Esophagus (tissue), 2 donors: ENCODE measurements around the gene SLC22A3. TPM values are rescaled to one million over a fixed set of nuclear protein-coding genes. Genes with fewer than 3 reads are reported as not detected.

Experiments
- H3K27ac ChIP-seq, 2 donors: one replicate each; pipeline ENCODE4 v1.5.1; 2013; ENCODE audit warnings: low read depth in 2 of 2, mild to moderate bottlenecking in 2 of 2, inconsistent platforms in 1 of 2, low read length in 1 of 2, moderate library complexity in 1 of 2
- H3K27me3 ChIP-seq, 2 donors: one replicate each; pipeline ENCODE4 v1.6.1; 2013; ENCODE audit warnings: low read length in 2 of 2, control low read depth in 1 of 2, mild to moderate bottlenecking in 1 of 2; ENCODE audit not compliant: insufficient read depth in 2 of 2, control insufficient read depth in 1 of 2
- H3K36me3 ChIP-seq, 2 donors: one replicate each; pipeline ENCODE4 v1.6.1; 2013; ENCODE audit warnings: low read length in 1 of 2; ENCODE audit not compliant: control insufficient read depth in 2 of 2, insufficient read depth in 2 of 2
- H3K4me1 ChIP-seq, 2 donors: one replicate each; pipeline ENCODE4 v1.6.1; 2013; ENCODE audit warnings: low read length in 1 of 2; ENCODE audit not compliant: control insufficient read depth in 2 of 2, insufficient read depth in 2 of 2
- H3K4me3 ChIP-seq, 2 donors: one replicate each; pipeline ENCODE4 v1.5.1; 2013; ENCODE audit warnings: low read length in 2 of 2, mild to moderate bottlenecking in 2 of 2, low read depth in 1 of 2, moderate library complexity in 1 of 2
- H3K9me3 ChIP-seq, 2 donors: one replicate each; pipeline ENCODE4 v1.6.1; 2013; ENCODE audit warnings: mild to moderate bottlenecking in 2 of 2, low read depth in 1 of 2, low read length in 1 of 2, moderate library complexity in 1 of 2; ENCODE audit not compliant: control insufficient read depth in 2 of 2, insufficient read depth in 1 of 2
- WGBS, 2 donors: extraction: QIAGEN DNeasy Blood & Tissue Kit; methylation state at CpG; one replicate each; pipeline ENCODE4 v1.1.7; 2013; 5-methylcytosine and 5-hydroxymethylcytosine counted together
- polyA plus RNA-seq, 2 donors: library from polyadenylated mRNA; stranded (reverse); fragments of 200-250 nt; gene quantifications; one replicate each; pipeline ENCODE4 v1.2.3, GENCODE V29; 2013
- donor health status: healthy with polysubstance abuse.
- donor health status: Bipolar disorder and iron deficiency.

SLC22A3 gene
- polyA plus RNA-seq, 2 donors = 3.4 to 5.8 TPM

GRCh38 chr6:160331753-160332152 is 16.4 kb upstream of the SLC22A3 start:
- H3K27ac ChIP-seq = no peak overlapping the region
- WGBS, 2 donors = 58 to 63% methylated on average over 5 of the region's 5 CpGs
- no peak overlapping the region for H3K4me3 ChIP-seq
- H3K36me3 ChIP-seq = no peaks in the 10 kb centered on the region
- no peaks in the 10 kb centered on the region for H3K9me3 ChIP-seq
- no peaks in the 10 kb centered on the region for H3K27me3 ChIP-seq
- no peaks in the 10 kb centered on the region for H3K4me1 ChIP-seq

DNA sequence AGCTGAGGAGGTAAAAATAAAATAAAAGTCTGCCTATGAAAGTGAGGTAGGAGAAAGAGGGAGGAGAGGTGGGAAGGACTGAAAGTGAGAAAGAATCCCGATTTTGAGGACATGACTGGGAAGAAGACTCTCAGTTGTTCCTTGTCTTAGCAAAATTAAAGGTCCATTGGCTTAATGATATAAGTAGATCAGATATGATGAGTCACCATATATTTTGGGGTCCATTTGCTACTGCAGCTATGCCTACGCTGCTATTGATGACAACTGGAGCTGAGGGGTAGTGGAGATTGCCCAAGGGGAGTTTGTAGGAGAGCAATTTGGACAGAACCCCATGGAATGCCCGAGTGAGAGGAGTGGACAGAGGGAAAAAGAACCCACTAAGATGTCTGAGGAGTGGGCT is 15.1 kb upstream of the SLC22A3 start:
- Histone ChIP-seq H3K27ac (no peak overlapping the region), H3K4me1 (no peaks in the 10 kb centered on the region), H3K4me3 (no peak overlapping the region), H3K9me3 (no peaks in the 10 kb centered on the region), H3K27me3 (no peaks in the 10 kb centered on the region), H3K36me3 (no peaks in the 10 kb centered on the region)
- WGBS, 2 donors = 72 to 81% methylated on average over 3 of the region's 3 CpGs

DNA sequence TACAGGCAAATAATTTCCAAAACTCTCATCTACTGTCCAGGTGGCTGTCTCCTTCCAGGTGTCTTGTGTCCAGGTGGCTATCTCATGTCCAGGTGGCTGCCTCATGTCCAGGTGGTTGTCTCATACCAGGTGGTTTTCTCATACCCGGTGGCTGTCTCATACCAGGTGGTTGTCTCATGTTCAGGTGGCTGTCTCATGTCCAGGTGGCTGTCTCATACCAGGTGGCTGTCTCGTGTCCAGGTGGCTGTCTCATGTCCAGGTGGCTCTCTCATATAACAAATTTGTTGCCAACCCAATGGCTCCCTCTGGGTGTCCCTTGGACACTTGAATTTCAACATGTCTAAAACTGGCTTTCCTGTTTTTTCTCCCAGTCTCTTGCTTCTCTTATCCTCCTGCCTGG is 14.3 kb upstream of the SLC22A3 start:
- Histone ChIP-seq H3K36me3 (no peaks in the 10 kb centered on the region), H3K27ac (no peak overlapping the region), H3K4me3 (no peak overlapping the region), H3K27me3 (no peaks in the 10 kb centered on the region), H3K4me1 (no peaks in the 10 kb centered on the region), H3K9me3 (no peaks in the 10 kb centered on the region)
- WGBS, 2 donors = 85 to 86% methylated on average over 2 of the region's 2 CpGs

DNA sequence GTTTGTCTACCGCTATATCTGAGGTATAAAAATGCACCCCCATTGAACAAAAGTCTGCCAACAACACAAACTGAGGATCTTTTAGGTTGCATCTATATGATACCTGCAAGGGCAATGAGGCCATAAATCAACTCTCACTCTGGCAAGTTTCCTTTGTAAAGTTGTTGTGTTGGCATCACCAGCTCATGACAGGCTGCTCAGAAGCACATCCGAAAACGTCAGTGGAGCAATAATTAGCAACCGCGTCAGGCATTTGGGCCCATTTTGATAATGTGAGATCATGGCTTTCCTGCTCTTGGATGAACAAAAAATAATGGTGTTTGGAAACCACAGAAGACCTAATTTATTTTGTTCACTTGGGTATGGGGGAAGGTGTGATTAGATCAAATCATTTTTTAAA is 12.0 kb upstream of the SLC22A3 start:
- Histone ChIP-seq H3K36me3 (no peaks in the 10 kb centered on the region), H3K27ac (no peak overlapping the region), H3K27me3 (no peaks in the 10 kb centered on the region), H3K9me3 (no peaks in the 10 kb centered on the region), H3K4me1 (no peaks in the 10 kb centered on the region), H3K4me3 (no peak overlapping the region)
- 95 to 96% methylated on average over 5 of the region's 5 CpGs for WGBS, 2 donors

GRCh38 chr6:160337301-160337700 is 10.9 kb upstream of the SLC22A3 start:
- Histone ChIP-seq H3K4me1 (no peaks in the 10 kb centered on the region), H3K36me3 (no peaks in the 10 kb centered on the region), H3K27ac (no peak overlapping the region), H3K9me3 (no peaks in the 10 kb centered on the region), H3K27me3 (no peaks in the 10 kb centered on the region), H3K4me3 (no peak overlapping the region)
- 83 to 86% methylated on average over 2 of the region's 2 CpGs for WGBS, 2 donors

DNA sequence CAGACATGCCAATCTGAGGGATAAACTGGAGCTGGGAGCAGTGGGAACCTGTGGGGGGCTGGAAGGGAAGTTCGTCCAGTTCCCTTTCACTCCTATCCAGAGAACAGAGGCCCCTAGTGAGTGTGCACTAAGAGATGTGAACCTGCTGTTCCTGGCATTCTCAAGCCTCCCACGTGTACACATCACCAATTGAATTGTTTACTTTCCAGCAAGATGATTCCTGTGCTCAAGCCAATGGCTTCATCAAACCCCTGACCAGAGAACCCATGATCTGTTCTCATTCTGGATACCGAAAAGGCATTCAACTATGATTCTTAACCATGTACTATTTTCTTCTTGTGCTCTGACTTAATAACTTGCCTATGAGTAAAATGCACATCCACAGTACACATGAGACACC is 10.2 kb upstream of the SLC22A3 start:
- Histone ChIP-seq H3K36me3 (no peaks in the 10 kb centered on the region), H3K27ac (no peak overlapping the region), H3K9me3 (no peaks in the 10 kb centered on the region), H3K4me3 (no peak overlapping the region), H3K27me3 (no peaks in the 10 kb centered on the region), H3K4me1 (no peaks in the 10 kb centered on the region)
- 68 to 71% methylated on average over 3 of the region's 3 CpGs for WGBS, 2 donors

GRCh38 chr6:160343144-160343543 is 5.0 kb upstream of the SLC22A3 start:
- H3K27me3 ChIP-seq = no peaks in the 10 kb centered on the region
- no peak overlapping the region for H3K27ac ChIP-seq
- no peaks in the 10 kb centered on the region for H3K9me3 ChIP-seq
- no peak overlapping the region for H3K4me3 ChIP-seq
- H3K4me1 ChIP-seq = peaks cover 0 to 4% of the 10 kb centered on the region in 2 donors
- H3K36me3 ChIP-seq = no peaks in the 10 kb centered on the region
- WGBS, 2 donors = 87 to 94% methylated on average over 2 of the region's 2 CpGs

GRCh38 chr6:160344271-160344670 is 3.9 kb upstream of the SLC22A3 start:
- no peak overlapping the region for H3K4me3 ChIP-seq
- 86 to 91% methylated on average over 3 of the region's 3 CpGs for WGBS, 2 donors
- no peaks in the 10 kb centered on the region for H3K27me3 ChIP-seq
- H3K27ac ChIP-seq = no peak overlapping the region
- no peaks in the 10 kb centered on the region for H3K36me3 ChIP-seq
- H3K4me1 ChIP-seq = peaks cover 0 to 4% of the 10 kb centered on the region in 2 donors
- H3K9me3 ChIP-seq = peaks cover 0 to 5% of the 10 kb centered on the region in 2 donors

DNA sequence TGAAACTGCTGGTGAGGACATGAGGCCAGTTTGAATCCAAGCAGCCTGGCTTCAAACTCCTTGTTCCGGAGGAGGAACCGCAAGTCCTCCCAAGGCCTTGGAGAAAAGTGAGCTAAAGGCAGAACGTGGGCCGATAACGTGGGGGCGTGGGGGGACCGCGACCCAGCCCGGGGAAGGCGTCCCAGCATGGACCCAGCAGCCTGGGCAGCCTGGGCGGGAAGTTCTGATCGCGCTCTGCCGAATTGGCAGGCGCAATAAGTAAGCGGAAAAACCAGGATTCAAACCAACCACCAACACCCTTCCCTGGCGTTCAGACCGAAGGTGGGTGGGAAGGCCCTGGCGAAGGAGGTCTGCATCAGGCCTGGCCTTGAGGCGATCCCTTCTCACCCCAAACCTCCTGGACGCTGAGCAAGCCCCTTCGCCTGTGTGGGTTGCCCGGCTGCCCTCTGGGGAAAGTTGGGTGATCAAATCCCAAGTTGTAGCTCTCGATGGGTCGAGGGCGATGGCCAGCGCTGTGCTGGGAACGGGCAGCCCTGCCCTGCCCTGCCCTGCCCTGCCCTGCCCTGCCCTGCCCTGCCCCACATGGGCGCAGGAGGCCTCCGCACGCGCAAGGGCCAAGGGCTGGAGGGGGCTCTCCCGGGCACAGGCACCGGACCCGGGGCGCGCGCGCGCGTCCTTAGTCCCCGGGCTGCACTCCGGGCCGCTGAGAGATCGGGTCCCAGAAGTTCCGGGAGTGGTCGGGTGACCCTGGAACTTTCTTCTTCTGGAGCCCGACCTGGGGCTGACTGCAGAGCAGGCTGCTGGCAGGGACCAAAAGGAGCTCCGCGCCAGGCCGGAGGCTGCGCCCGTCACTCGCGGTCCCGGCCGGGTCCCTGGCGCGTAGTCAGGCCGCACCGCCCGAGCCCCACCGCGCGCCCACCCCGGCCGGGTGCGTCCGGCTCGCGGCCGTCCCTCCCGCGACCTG is 637 bp upstream of the SLC22A3 start:
- no peaks in the 10 kb centered on the region for H3K27me3 ChIP-seq

GRCh38 chr6:160349020-160349441 is 853 bp downstream of the SLC22A3 start:
- no peaks in the 10 kb centered on the region for H3K36me3 ChIP-seq
- H3K27ac ChIP-seq = peak overlapping the region in 1 of 2 donors; percentile 20
- WGBS, 2 donors = 5 to 6% methylated on average over 23 of the region's 23 CpGs
- H3K9me3 ChIP-seq = peaks cover 0 to 5% of the 10 kb centered on the region in 2 donors
- H3K27me3 ChIP-seq = no peaks in the 10 kb centered on the region
- peak overlapping the region; percentile 64 to 94 for H3K4me3 ChIP-seq
- peaks cover 0 to 6% of the 10 kb centered on the region in 2 donors for H3K4me1 ChIP-seq

More for the DNA sequence above, 637 bp upstream of the SLC22A3 start:
- 39 to 44% methylated on average over 59 to 74 of the region's 74 CpGs for WGBS, 2 donors
- peak overlapping the region; percentile 20 to 61 for H3K27ac ChIP-seq
- peaks cover 0 to 6% of the 10 kb centered on the region in 2 donors for H3K4me1 ChIP-seq
- peaks cover 0 to 5% of the 10 kb centered on the region in 2 donors for H3K9me3 ChIP-seq
- peak overlapping the region; percentile 64 to 94 for H3K4me3 ChIP-seq
- no peaks in the 10 kb centered on the region for H3K36me3 ChIP-seq
